ENCODE measurements around the gene DAG1.

DAG1 gene

DNA sequence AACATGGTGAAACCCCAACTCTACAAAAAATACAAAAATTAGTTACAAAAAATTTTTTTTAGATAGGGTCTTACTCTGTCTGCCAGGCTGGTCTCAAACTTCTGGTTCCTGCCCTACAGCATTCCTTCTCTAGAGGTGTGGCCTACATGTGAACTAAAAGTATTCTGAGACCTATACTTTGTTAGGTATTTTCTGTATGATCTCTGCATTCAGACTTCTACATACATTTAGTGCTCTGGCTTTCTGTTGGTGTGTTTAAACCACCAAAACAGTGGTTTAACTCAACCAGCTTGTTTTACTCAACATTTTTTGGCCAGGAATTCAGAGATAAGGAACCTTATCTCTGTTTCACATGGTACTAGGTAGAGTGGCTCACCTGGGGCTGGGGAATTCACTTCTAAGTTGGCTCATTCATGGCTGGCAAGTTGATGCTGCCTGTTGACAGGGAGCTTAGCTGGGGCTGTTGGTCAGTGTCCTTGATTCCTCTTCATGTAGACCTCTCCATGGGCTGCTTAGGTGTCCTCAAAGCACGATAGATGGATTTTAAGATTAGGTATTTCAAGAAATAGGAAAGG is 42.8 kb downstream of the DAG1 start:
- no peak for DNase-seq

DNA sequence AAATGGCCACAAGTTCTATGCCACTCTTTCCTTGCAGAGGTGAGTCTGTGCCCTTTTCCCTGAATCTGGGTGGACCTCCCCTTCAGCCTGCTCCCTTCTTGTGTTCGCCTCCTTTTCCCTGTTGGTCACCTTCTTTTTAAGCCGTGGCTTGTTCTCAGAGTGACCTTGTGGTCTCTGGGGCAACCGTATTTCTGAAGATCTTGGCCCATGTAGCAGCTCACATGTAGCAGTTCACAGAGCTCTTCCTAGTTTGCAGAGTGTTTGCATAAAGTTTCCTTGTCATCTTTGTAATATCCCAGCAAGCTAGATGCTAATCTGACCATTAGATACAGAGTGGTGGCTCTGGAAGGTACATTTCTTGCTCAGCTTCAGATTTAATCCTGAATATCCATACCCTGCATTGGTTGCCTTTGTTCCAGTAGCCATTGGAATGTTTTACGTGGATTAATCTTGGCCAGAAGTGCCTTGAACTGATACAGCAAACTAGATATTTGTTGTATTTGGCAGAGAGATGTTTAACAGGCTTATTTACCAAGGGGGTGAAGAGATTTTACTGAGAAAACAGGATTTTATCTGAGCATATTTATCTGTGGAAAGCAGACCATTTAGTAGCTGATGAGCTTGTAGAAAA is 43.5 kb downstream of the DAG1 start:
- DNase-seq: no peak

DNA sequence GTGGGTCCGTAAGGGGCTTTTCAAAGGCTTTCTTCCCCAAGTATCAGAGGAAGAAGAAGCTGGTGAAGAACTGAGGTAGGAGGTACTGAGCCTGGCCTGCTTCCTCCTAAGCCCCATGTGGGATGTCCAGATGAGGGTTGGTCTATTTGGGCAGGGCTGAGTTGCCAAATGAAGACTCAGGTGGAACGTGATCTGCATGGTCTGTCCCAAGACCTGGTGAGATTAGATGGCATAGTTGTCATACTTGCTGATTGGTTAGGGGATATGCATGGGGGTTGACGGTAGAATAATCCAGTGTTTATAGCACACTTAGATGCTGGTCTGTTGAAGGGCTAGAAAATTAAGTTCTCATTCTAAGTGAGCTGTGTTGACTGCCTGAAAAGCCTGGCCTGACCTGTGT is 47.9 kb downstream of the DAG1 start:
- no peak for DNase-seq

DNA sequence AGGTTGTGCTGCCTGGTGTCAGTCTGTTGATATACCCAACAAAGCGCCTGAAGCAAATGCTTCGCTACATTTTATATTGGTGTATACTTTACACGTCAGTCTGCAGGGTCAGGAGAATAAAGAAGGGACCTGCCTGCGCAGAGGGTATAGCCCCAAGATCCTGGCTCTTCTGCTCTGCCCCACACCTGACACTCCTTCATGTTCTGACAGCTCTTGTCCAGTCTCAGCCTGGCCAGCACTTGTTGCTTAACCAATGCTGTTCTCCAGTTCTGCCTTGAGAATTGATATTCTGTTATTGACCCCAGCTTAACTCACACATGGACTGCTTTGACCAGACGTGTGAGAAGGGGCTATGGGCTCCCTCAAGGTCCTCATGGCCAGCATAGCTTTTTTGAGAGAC is 48.4 kb downstream of the DAG1 start:
- no peak for DNase-seq

DNA sequence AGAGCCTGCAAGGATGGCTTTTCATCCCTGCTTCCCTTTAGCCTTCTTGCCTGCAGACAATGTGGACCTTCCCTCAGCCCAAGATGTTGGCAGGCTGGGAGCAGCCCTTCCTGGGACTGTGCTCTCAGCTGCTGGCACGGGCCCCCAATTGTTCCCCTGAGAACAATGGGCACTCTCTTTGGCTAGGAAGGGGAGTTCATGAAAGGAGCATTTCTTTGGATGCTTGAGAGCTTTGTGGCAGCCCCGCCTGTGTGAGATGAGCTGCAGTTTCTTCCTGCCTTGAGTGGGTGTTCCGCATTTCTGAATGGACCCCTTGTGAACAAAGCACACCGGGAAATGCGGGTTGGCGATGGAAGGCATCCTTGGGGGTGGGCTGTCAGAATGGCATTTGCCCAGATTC is 49.2 kb downstream of the DAG1 start:
- peak in 54 of 58 donors; percentile 8 to 89 (median 62) for DNase-seq

DNA sequence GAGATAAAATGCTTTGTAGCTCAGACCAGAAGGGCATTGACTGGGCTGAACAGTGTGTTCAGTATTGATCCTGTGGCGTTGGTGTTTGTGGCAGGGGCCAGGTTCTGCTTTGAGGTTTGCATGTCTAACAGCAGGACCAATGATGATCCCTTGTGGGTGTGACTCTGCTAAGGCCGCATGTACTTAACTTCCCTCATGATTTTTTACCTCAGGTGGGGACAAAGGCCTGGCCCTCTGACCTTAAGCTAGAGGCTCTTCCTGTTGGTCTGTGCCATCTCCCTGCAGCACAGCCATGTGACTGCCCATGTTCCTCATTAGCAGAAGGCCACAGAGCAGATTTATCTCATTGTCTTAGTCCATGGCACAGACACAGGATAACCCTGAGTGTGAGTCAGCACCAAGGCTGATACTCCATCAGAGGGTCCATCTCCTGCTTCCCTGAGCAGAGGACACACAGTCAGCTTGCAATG is 49.9 kb downstream of the DAG1 start:
- DNase-seq: no peak

DNA sequence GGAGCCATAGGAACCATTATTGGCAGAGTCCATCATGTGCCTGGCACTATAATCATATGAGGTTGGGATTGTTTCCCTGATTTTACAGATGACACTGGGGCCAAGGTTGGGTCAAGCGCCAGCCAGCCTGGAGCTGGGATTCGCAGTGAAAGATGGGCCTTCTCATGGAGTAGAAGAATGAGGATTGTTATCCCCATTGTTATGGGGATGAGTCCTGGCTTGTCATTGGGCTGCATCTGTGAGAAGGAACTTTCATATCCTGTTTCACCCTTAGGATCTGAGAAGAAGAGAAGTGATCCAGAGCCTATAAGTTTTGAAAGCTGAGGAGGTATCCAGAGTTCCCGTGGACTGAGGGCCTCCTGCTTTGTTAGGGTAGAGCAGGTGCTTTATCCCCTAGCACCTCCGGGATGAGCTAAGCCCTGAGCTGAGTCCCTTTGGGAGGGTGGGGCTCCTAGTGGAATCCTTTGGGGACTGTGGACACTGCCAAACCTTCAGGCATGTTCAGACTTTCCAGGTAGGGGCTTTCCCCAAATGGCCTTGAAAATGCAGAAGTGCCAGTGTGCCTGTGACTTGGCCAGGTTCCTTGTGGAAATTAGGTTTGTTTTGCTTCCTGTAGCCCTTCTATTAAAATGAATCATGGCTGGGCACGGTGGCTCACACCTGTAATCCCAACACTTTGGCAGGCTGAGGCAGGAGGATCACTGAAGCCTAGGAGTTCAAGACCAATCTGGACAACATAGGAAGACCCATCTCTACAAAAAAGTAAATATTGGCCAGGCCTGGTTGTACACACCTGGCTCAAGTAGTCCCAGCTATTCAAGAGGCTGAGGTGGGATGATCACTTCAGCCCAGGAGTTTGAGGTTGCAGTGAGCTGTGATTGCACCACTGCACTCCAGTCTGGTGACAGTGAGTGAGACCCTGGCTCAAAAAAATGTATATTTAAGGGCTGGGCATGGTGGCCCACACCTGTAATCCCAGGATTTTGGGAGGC is 54.0 kb downstream of the DAG1 start:
- no peak for DNase-seq

DNA sequence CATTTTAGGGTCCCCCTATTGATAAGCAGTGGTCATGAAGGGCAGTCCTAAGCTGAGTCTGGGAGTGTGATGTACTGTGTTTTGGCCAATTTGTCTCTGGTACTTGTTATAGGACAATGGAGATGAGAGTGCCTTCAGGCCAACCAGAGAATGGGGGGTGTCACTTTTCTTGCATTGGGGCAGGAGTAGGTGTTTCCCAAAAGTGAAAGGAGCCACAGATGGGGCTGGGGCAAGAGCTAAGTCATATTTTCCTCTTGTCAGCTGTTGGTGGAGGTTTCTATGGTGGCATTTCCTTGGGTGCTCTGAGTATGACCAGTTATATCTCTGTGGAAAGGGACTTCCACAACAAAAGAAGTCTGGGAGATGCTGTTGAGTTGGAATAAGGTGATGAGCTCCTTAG is 59.5 kb downstream of the DAG1 start:
- DNase-seq: no peak

DNA sequence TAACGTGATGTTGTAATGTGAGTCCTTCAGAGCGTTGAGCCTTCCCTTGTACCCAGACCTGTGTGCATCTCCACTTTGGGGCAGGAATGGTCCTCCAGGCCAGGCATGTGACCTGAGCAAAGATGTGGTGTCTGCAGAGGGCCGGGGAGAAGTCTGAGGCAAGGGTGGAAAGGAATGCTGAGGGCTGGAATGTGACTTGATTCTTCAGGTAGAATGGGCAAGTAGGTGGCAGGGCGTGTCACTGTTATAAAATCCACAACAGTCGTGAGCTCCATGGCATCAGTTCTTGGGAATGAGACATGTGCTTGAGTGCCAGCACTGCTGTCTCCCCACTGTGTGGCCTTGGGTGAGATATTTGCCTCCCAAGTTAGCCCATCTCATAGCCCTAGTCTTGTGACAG is 60.2 kb downstream of the DAG1 start:
- DNase-seq: no peak

DNA sequence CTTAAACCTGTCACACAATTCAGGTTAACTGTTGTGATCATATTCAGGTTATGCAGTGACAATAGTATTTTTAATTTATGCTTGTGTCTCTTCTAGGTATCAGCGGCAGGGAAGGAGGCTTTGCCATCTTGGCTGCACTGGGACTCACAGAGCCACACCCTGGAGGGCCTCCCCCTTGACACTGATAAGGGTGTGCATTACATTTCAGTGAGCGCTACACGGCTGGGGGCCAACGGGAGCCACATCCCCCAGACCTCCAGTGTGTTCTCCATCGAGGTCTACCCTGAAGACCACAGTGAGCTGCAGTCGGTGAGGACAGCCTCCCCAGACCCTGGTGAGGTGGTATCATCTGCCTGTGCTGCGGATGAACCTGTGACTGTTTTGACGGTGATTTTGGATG is 60.6 kb downstream of the DAG1 start:
- DNase-seq: no peak

DNA sequence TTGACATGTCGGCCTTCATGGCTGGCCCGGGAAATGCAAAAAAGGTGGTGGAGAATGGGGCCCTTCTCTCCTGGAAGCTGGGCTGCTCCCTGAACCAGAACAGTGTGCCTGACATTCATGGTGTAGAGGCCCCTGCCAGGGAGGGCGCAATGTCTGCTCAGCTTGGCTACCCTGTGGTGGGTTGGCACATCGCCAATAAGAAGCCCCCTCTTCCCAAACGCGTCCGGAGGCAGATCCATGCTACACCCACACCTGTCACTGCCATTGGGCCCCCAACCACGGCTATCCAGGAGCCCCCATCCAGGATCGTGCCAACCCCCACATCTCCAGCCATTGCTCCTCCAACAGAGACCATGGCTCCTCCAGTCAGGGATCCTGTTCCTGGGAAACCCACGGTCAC is 61.2 kb downstream of the DAG1 start:
- DNase-seq: no peak

DNA sequence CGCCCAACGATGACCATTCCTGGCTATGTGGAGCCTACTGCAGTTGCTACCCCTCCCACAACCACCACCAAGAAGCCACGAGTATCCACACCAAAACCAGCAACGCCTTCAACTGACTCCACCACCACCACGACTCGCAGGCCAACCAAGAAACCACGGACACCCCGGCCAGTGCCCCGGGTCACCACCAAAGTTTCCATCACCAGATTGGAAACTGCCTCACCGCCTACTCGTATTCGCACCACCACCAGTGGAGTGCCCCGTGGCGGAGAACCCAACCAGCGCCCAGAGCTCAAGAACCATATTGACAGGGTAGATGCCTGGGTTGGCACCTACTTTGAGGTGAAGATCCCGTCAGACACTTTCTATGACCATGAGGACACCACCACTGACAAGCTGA is 61.6 kb downstream of the DAG1 start:
- no peak for DNase-seq

DNA sequence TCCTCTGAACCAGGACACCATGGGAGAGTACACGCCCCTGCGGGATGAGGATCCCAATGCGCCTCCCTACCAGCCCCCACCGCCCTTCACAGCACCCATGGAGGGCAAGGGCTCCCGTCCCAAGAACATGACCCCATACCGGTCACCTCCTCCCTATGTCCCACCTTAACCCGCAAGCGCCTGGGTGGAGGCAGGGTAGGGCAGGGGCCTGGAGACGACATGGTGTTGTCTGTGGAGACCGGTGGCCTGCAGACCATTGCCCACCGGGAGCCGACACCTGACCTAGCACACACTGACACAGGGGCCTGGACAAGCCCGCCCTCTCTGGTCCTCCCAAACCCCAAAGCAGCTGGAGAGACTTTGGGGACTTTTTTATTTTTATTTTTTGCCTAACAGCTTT is 63.0 kb downstream of the DAG1 start:
- no peak for DNase-seq

DNA sequence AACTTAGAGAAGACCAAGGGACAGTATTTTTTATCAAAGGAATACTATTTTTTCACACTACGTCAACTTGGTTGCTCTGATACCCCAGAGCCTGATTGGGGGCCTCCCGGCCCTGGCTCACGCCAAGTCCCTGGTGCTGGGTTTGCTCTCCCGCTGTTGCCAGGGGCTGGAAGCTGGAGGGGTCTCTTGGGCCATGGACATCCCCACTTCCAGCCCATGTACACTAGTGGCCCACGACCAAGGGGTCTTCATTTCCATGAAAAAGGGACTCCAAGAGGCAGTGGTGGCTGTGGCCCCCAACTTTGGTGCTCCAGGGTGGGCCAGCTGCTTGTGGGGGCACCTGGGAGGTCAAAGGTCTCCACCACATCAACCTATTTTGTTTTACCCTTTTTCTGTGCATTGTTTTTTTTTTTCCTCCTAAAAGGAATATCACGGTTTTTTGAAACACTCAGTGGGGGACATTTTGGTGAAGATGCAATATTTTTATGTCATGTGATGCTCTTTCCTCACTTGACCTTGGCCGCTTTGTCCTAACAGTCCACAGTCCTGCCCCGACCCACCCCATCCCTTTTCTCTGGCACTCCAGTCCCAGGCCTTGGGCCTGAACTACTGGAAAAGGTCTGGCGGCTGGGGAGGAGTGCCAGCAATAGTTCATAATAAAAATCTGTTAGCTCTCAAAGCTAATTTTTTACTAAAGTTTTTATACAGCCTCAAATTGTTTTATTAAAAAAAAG is 63.9 kb downstream of the DAG1 start:
- no peak for DNase-seq

DNA sequence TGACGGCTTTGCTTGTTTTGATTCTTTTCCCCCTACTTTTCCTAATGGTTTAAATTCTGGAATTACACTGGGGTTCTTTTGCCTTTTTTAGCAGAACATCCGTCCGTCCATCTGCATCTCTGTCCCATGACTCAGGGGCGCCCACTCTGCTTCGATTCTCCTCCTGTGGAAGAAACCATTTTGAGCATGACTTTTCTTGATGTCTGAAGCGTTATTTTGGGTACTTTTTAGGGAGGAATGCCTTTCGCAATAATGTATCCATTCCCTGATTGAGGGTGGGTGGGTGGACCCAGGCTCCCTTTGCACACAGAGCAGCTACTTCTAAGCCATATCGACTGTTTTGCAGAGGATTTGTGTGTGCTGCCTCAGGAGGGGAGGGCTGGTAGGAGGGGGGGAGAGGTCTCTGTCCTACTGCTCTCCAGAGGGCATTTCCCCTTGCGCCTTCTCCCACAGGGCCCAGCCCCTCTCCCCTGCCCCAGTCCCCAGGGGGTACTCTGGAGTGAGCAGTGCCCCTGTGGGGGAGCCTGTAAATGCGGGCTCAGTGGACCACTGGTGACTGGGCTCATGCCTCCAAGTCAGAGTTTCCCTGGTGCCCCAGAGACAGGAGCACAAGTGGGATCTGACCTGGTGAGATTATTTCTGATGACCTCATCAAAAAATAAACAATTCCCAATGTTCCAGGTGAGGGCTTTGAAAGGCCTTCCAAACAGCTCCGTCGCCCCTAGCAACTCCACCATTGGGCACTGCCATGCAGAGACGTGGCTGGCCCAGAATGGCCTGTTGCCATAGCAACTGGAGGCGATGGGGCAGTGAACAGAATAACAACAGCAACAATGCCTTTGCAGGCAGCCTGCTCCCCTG is 64.7 kb downstream of the DAG1 start:
- DNase-seq: peak in 52 of 58 donors; percentile 4 to 90 (median 60)

DNA sequence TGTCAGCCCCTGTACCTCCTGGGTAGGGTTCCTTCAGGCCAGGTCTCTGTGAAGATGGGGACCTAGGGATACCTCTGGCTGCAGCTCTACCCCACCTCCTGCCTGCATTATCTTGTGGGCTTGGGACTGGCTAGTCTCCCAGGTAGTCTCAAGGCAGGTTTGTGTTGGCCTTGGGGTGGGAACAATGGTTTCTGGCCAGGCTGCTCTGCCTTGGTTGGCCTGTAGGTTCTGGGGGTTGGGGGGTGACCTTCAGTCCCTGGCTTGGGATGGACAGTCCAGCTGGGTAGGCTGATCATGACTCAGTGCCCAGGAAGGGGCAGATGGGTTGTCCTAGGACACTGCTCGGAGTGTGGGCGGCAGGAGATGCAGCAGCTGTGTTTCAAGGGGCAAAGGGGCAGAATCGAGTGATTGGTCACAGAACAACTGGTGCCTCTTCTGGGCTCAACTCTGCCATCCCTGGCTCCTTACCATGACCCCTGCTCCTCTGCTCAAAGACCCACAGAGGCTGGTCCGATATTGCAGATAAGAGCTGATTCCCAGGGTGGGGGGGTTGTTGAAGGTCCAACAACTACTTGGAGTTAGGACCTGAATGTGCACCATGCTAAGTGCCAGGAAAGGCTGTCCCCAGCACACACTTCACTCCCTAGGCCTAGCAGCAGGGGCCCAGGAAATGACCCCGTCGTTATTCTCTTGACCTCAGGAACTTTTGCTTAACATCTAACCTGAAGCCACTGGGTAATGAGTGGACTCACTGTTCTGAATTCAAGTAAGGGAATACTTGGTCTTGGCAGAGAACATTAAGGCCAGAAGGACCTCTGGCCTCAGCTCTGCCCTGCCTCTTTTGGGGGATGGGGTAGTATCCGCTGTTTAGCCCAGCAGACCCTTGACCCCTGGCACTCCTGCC is 66.2 kb downstream of the DAG1 start:
- DNase-seq: no peak

DNA sequence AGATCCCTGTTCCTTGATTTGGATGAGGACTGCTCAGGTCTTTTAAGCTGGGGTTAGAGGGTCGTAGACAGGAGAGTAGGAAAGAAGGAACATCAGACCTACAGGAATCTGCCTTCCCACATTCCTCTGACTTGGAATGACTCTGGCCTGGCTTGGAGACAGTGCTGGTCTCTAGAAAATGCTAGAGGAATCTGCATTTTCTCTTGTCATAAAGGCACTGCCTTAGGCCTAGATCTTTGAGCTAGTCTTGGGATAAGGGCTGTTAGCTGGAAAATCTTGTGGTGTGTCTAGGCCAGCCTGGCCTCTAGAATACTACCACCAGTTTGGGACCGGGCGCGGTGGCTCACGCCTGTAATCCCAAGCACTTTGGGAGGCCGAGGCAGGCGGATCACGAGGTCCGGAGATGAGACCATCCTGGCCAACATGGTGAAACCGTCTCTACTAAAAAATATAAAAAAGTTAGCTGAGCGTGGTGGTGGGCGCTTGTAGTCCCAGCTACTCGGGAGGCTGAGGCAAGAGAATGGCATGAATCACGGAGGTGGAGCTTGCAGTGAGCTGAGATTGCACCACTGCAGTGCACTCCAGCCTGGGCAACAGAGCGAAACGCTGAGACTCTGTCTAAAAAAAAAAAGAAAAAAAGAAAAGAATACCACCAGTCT is 66.9 kb downstream of the DAG1 start:
- DNase-seq: no peak

DNA sequence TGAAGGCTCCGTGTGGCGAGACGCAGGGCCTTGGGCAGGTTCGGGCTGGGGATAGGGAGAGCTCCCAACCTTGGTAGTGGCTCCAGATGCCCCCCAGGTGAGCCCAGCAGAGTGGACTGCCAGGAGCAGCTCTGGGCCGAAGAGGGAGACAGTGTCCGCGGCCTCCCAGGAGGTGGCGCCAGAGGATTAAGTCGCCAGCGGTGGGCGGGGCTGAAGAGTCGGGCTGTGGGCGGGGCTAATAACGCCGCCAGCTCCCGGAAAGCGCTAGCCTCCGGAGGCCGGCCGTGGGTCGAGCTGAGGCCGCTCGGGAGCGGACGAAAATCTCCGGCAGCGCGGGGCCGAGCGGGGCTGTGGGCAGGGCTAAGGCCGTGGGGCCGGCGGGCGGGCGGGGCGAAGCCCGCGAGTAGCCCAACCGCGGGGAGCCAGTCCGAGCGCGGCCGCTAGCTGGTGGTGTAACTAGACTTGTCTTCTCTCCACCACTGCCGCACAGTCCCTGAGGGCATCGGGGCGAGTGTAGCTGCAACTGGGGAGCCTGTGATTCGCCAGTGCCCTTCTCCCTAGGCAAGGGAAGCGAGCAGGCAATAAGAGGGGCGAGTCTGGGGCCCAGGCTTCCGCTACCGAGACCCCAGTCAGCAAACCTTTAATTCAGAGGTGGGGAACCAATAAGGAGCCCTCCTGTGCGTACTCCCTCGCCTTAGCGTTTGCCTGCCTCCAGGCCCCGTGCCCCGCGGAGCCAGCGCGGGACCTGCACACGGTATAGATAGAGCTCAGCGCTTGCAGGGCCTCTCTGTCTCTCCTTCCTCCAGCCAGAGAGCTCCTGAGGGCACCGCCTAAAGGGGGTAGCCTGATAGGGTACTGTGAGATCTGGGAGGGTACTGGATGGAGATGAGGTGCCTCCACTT is 69.8 kb downstream of the DAG1 start:
- DNase-seq: peak; percentile 44 to 96 (median 89)

Data from anterior cingulate cortex (tissue), 58 donors.